PC-9 (cell line): ENCODE data around the gene TIAM2. TPM values are rescaled to one million over a fixed set of nuclear protein-coding genes. Genes with fewer than 3 reads are reported as not detected.

Experiments
- BruUV-seq: library from RNA; stranded (reverse); fragments of 400-500 nt; replicated peaks from 2 replicates; lab custom pipeline; 2021; lab: Mats Ljungman, UMichigan
- CTCF ChIA-PET: fragments of 300-600 bp; sonication (Branson Sonifier 250); formaldehyde crosslinking; loops from one replicate; lab custom pipeline; 2022; ENCODE audit warnings: antibody characterized with exemption; lab: Charles Lee
- POLR2A ChIA-PET: fragments of 300-600 bp; sonication (Branson Sonifier 250); formaldehyde crosslinking; loops from one replicate; lab custom pipeline; 2022; ENCODE audit warnings: antibody characterized with exemption; ENCODE audit not compliant: unreplicated experiment; lab: Charles Lee
- DNase-seq, 2 experiments: peaks; one replicate each; pipeline versions ENCODE4 v3.0.0 to v3.0.0-alpha.2; 2015 to 2022; ENCODE audit warnings: mixed read lengths in 1 of 2
- H2AFZ ChIP-seq: fragments of 200-600 bp; sonication (generic); 2 replicates; pipeline ENCODE4 v1.8.1; 2017; ENCODE audit warnings: antibody characterized with exemption
- H3F3A ChIP-seq: fragments of 200-600 bp; sonication (generic); 2 replicates; pipeline ENCODE4 v1.8.1; 2017; ENCODE audit warnings: antibody characterized with exemption, mild to moderate bottlenecking, low read depth; ENCODE audit not compliant: insufficient read depth
- H3K27ac ChIP-seq: fragments of 200-600 bp; sonication (generic); 2 replicates; pipeline ENCODE4 v1.6.1; 2016; ENCODE audit warnings: mixed run types
- H3K27me3 ChIP-seq: fragments of 200-600 bp; sonication (generic); 2 replicates; pipeline ENCODE4 v1.6.1; 2016; ENCODE audit warnings: low read depth, mixed run types; ENCODE audit not compliant: insufficient read depth
- H3K36me3 ChIP-seq: fragments of 200-600 bp; sonication (generic); 2 replicates; pipeline ENCODE4 v1.6.1; 2016; ENCODE audit warnings: low read depth, mixed run types
- H3K4me1 ChIP-seq: fragments of 200-600 bp; sonication (generic); replicated peaks from 2 replicates; pipeline ENCODE4 v1.6.1; 2016; ENCODE audit warnings: mixed run types; ENCODE audit not compliant: insufficient read depth
- H3K4me2 ChIP-seq: fragments of 200-600 bp; sonication (generic); 2 replicates; pipeline ENCODE4 v1.6.1; 2017; ENCODE audit warnings: mixed run types
- H3K4me3 ChIP-seq: fragments of 200-600 bp; sonication (generic); 2 replicates; pipeline ENCODE4 v1.6.1; 2016; ENCODE audit warnings: mixed run types
- H3K79me2 ChIP-seq: fragments of 200-600 bp; sonication (generic); 2 replicates; pipeline ENCODE4 v1.6.1; 2017; ENCODE audit warnings: low read depth, mixed run types
- H3K9me2 ChIP-seq: fragments of 200-600 bp; sonication (generic); 2 replicates; pipeline ENCODE4 v1.8.1; 2017; ENCODE audit warnings: mild to moderate bottlenecking; ENCODE audit not compliant: insufficient read depth
- H3K9me3 ChIP-seq: fragments of 200-600 bp; sonication (generic); 2 replicates; pipeline ENCODE4 v1.8.1; 2016; ENCODE audit warnings: low read depth; ENCODE audit not compliant: insufficient read depth
- H4K20me1 ChIP-seq: fragments of 200-600 bp; sonication (generic); 2 replicates; pipeline ENCODE4 v1.8.1; 2017; ENCODE audit not compliant: insufficient read depth
- CTCF ChIP-seq: fragments of 200-600 bp; sonication (generic); conservative IDR thresholded peaks from 2 replicates; pipeline ENCODE4 v1.6.1; 2017; ENCODE audit warnings: mixed run types, antibody characterized with exemption, mild to moderate bottlenecking, moderate library complexity
- EZH2 ChIP-seq: fragments of 200-600 bp; sonication (generic); IDR thresholded peaks from 2 replicates; pipeline ENCODE4 v1.8.0; 2017; ENCODE audit warnings: antibody characterized with exemption, low read depth
- intact Hi-C: fragments of 100-400 bp; cut with micrococcal nuclease; formaldehyde crosslinking; loops from one replicate; pipeline ENCODE4 v1.10.0; 2022; ENCODE audit not compliant: unreplicated experiment
- total RNA-seq: library from RNA; stranded (reverse); gene quantifications from 2 replicates; pipeline ENCODE4 v1.2.3, GENCODE V29; 2021

The TIAM2 gene
- total RNA-seq, 1 experiment from 2014 or later: 11.4 TPM

DNA sequence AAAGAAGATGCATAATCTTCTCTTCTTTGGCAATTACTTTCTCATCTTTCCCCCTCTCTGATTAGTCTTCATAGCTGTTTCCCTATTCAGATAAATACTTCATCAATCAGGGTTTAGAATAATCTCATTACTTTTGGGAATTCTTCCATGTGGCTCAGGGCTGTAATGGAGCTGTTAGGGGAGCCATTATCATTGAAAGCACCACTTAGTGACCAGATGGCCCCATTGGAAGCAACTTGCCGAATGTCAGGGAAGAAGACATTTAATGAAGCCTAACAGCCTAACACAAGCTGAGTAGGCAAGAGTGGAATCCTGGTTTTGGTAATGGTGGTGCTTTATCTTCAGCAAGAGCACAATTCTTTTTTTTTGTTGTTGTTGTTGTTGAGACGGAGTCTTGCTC lies 45.0 kb downstream of the TIAM2 start:
- H3F3A ChIP-seq: no peaks in the 10 kb centered on the region
- H3K4me1 ChIP-seq: no peaks in the 10 kb centered on the region
- no peaks in the 10 kb centered on the region for H4K20me1 ChIP-seq
- no peaks in the 10 kb centered on the region for H3K79me2 ChIP-seq
- no peak for DNase-seq
- no peaks in the 10 kb centered on the region for H3K36me3 ChIP-seq
- H3K27ac ChIP-seq: no peak overlapping the region
- H3K9me3 ChIP-seq: no peaks in the 10 kb centered on the region
- BruUV-seq: no TSS peak
- no peaks in the 10 kb centered on the region for H3K27me3 ChIP-seq
- no peak overlapping the region for H3K4me3 ChIP-seq
- ChIA-PET POLR2A (no interaction called here), CTCF (no interaction called here)
- no peak overlapping the region for H2AFZ ChIP-seq
- H3K4me2 ChIP-seq: no peak overlapping the region
- TF ChIP-seq CTCF: no peak
- no peak for TF ChIP-seq EZH2
- no peaks in the 10 kb centered on the region for H3K9me2 ChIP-seq
- intact Hi-C loops: no loop called here

DNA sequence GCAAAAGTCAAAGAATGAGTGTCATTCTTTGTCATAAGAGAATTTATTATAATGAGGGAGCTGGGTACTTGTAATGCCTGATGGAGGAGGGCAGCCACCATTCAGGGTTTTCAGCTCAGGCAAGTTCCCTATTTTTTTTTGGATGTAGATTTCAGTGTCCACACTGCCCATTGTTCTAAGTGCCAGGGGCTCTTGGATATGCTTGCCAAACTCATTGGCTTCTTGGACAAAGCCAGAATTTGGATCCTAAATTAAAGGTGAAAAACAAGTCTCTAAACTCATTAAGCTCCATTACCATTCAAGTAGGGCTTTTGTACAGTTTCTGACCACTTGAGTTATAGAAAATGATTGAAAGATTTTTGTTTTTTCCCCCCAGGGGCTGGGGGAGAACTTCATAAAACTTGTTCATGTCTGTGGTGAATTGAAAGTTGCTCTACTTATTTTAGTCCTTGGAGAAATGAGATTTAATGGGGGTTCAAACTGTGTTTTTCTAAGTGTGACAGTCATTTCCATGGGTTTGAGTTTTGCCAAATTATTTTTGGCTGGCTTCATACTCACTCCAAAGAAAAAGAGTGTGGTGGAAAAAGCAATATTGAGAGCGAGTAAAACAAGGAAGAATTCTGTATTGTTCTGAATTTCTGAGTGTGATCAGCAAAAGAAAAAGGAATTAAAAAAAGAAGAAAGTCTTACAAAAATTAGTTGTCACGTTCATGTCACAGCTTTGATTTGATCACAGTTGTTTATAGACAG lies 46.0 kb downstream of the TIAM2 start:
- no peak for DNase-seq
- H3K79me2 ChIP-seq: no peaks in the 10 kb centered on the region
- no peak overlapping the region for H2AFZ ChIP-seq
- H3K9me2 ChIP-seq: no peaks in the 10 kb centered on the region
- POLR2A ChIA-PET: no interaction called here
- no peaks in the 10 kb centered on the region for H3K36me3 ChIP-seq
- TF ChIP-seq EZH2: no peak
- no peak for TF ChIP-seq CTCF
- no peaks in the 10 kb centered on the region for H3F3A ChIP-seq
- no peaks in the 10 kb centered on the region for H3K9me3 ChIP-seq
- no peaks in the 10 kb centered on the region for H3K4me1 ChIP-seq
- CTCF ChIA-PET: no interaction called here
- no peaks in the 10 kb centered on the region for H4K20me1 ChIP-seq
- intact Hi-C loops: no loop called here
- no peak overlapping the region for H3K4me3 ChIP-seq
- H3K4me2 ChIP-seq: no peak overlapping the region
- H3K27ac ChIP-seq: no peak overlapping the region
- BruUV-seq: no TSS peak
- H3K27me3 ChIP-seq: no peaks in the 10 kb centered on the region

- H2AFZ ChIP-seq: no peak overlapping the region
- H3K27ac ChIP-seq: no peak overlapping the region
- H3K79me2 ChIP-seq: no peaks in the 10 kb centered on the region
- no peaks in the 10 kb centered on the region for H3F3A ChIP-seq
- ChIA-PET CTCF (no interaction called here), POLR2A (no interaction called here)
- no peaks in the 10 kb centered on the region for H4K20me1 ChIP-seq
- H3K9me3 ChIP-seq: no peaks in the 10 kb centered on the region
- BruUV-seq: no TSS peak
- no peak for DNase-seq
- H3K27me3 ChIP-seq: no peaks in the 10 kb centered on the region
- intact Hi-C loops: no loop called here
- no peaks in the 10 kb centered on the region for H3K36me3 ChIP-seq
- H3K4me3 ChIP-seq: no peak overlapping the region
- no peak overlapping the region for H3K4me2 ChIP-seq
- TF ChIP-seq EZH2: no peak
- TF ChIP-seq CTCF: no peak
- H3K9me2 ChIP-seq: no peaks in the 10 kb centered on the region
- no peaks in the 10 kb centered on the region for H3K4me1 ChIP-seq
Observed at GRCh38 chr6:155041741-155042279, 46.7 kb downstream of the TIAM2 start.
